Liver (tissue), 9 donors: ENCODE results near the gene MEGF6. TPM values are rescaled to one million over a fixed set of nuclear protein-coding genes. Genes with fewer than 3 reads are reported as not detected.

Experiments used
- DNase-seq: peaks from one replicate; pipeline ENCODE4 v3.0.0-alpha.2; 2017; ENCODE audit warnings: low spot score
- H3K27ac ChIP-seq, 2 donors: one replicate each; pipeline ENCODE4 v1.7.0; 2013; ENCODE audit warnings: inconsistent platforms in 2 of 2, low read length in 2 of 2, control low read depth in 1 of 2, low read depth in 1 of 2, mild to moderate bottlenecking in 1 of 2
- H3K27me3 ChIP-seq, 4 donors: one replicate each; pipeline versions ENCODE4 v1.6.1 to v1.7.0; 2013; ENCODE audit warnings: low read length in 3 of 4, inconsistent platforms in 1 of 4, mild to moderate bottlenecking in 1 of 4, moderate library complexity in 1 of 4; ENCODE audit not compliant: control insufficient read depth in 4 of 4, insufficient read depth in 4 of 4
- H3K36me3 ChIP-seq, 4 donors: one replicate each; pipeline versions ENCODE4 v1.6.1 to v1.7.0; 2013; ENCODE audit warnings: low read length in 3 of 4, mild to moderate bottlenecking in 3 of 4, low read depth in 1 of 4, moderate library complexity in 1 of 4; ENCODE audit not compliant: control insufficient read depth in 4 of 4, insufficient read depth in 3 of 4
- H3K4me1 ChIP-seq, 4 donors: one replicate each; pipeline versions ENCODE4 v1.6.1 to v1.7.0; 2013; ENCODE audit warnings: low read length in 3 of 4, mild to moderate bottlenecking in 3 of 4, moderate library complexity in 1 of 4; ENCODE audit not compliant: control insufficient read depth in 4 of 4, insufficient read depth in 4 of 4
- H3K4me3 ChIP-seq, 3 donors: one replicate each; pipeline versions ENCODE4 v1.6.1 to v1.7.0; 2013; ENCODE audit warnings: low read length in 3 of 3, control low read depth in 1 of 3, low read depth in 1 of 3, mild to moderate bottlenecking in 1 of 3
- H3K9ac ChIP-seq, 2 donors: one replicate each; pipeline ENCODE4 v1.7.0; 2013; ENCODE audit warnings: low read length in 2 of 2, mild to moderate bottlenecking in 2 of 2, moderate library complexity in 2 of 2, control low read depth in 1 of 2, low read depth in 1 of 2
- H3K9me3 ChIP-seq, 4 donors: one replicate each; pipeline versions ENCODE4 v1.6.1 to v1.7.0; 2013; ENCODE audit warnings: low read length in 3 of 4; ENCODE audit not compliant: control insufficient read depth in 4 of 4
- ATF3 ChIP-seq: IDR thresholded peaks from 2 replicates; pipeline ENCODE4 v1.6.1; 2016; ENCODE audit warnings: antibody characterized with exemption
- EGR1 ChIP-seq, 2 donors: IDR thresholded peaks; 2 replicates each; pipeline ENCODE4 v1.6.1; 2016 to 2018; ENCODE audit warnings: antibody characterized with exemption in 2 of 2, low read depth in 2 of 2
- FOXA1 ChIP-seq: IDR thresholded peaks from 2 replicates; pipeline ENCODE4 v1.6.1; 2016; ENCODE audit warnings: antibody characterized with exemption
- FOXA2 ChIP-seq: IDR thresholded peaks from 2 replicates; pipeline ENCODE4 v1.6.1; 2016; ENCODE audit warnings: antibody characterized with exemption
- GABPA ChIP-seq, 2 donors: IDR thresholded peaks in 1 of 2; conservative IDR thresholded peaks in 1 of 2; 2 replicates each; pipeline ENCODE4 v1.6.1; 2016; ENCODE audit warnings: antibody characterized with exemption in 2 of 2, mild to moderate bottlenecking in 1 of 2, moderate library complexity in 1 of 2
- HNF4A ChIP-seq, 2 donors: conservative IDR thresholded peaks; 2 replicates each; pipeline ENCODE4 v1.6.1; 2016; ENCODE audit warnings: antibody characterized with exemption in 2 of 2, mild to moderate bottlenecking in 2 of 2
- HNF4G ChIP-seq: IDR thresholded peaks from 2 replicates; pipeline ENCODE4 v1.6.1; 2016; ENCODE audit warnings: antibody characterized with exemption
- JUND ChIP-seq, 2 donors: IDR thresholded peaks; 2 replicates each; pipeline ENCODE4 v1.6.1; 2016; ENCODE audit warnings: antibody characterized with exemption in 2 of 2
- MAX ChIP-seq: IDR thresholded peaks from 2 replicates; pipeline ENCODE4 v1.6.1; 2016; ENCODE audit warnings: antibody characterized with exemption
- NR2F2 ChIP-seq: IDR thresholded peaks from 2 replicates; pipeline ENCODE4 v1.6.1; 2016; ENCODE audit warnings: antibody characterized with exemption
- RXRA ChIP-seq, 2 donors: IDR thresholded peaks; 2 replicates each; pipeline ENCODE4 v1.6.1; 2017 to 2018; ENCODE audit warnings: antibody characterized with exemption in 2 of 2, mild to moderate bottlenecking in 1 of 2
- SP1 ChIP-seq: IDR thresholded peaks from 2 replicates; pipeline ENCODE4 v1.6.1; 2018; ENCODE audit warnings: antibody characterized with exemption, mild to moderate bottlenecking
- YY1 ChIP-seq: IDR thresholded peaks from 2 replicates; pipeline ENCODE4 v1.6.1; 2016; ENCODE audit warnings: antibody characterized with exemption, mild to moderate bottlenecking
- whole genome bisulfite sequencing: extraction: QIAGEN DNeasy Blood & Tissue Kit; methylation state at CpG from one replicate; pipeline ENCODE4 v1.1.7; 2013; 5-methylcytosine and 5-hydroxymethylcytosine counted together
- polyA plus RNA-seq, 2 donors: library from polyadenylated mRNA; stranded (reverse) in 1 of 2; unstranded in 1 of 2; fragments of 200-250 nt in 1 of 2; fragments of >200 nt in 1 of 2; fragmentation: Nextera tagmentation in 1 of 2; extraction: Ambion mirVana in 1 of 2; gene quantifications; one replicate each; pipeline versions ENCODE4 v1.2.1 to v1.2.3, GENCODE V29; 2013 to 2015
- total RNA-seq, 2 donors: library from RNA; depleted of rRNA; stranded (reverse); fragments of >200 nt; gene quantifications; one replicate each; pipeline ENCODE4 v1.2.3, GENCODE V29; 2014
- TF ChIP-seq, protein P1 (sequence below): IDR thresholded peaks from 2 replicates; pipeline ENCODE4 v1.6.1; 2016; ENCODE audit warnings: antibody characterized with exemption
- TF ChIP-seq, protein P2 (sequence below): IDR thresholded peaks from 2 replicates; pipeline ENCODE4 v1.6.1; 2016; ENCODE audit warnings: antibody characterized with exemption, mild to moderate bottlenecking
- TF ChIP-seq, protein P3 (sequence below): fragments of 150-350 bp; IDR thresholded peaks from 2 replicates; pipeline ENCODE4 v1.5.1; 2017; ENCODE audit warnings: improper control_type of control experiment, low read depth, low read length; ENCODE audit not compliant: missing input control
- donor health status: healthy.
- donor health status: healthy.
- donor health status: healthy.
- donor health status: healthy.
- donor health status: healthy.

The MEGF6 gene
- total and polyA plus RNA-seq, 4 donors: 1.3 to 11.0 (median 4.0) TPM

DNA sequence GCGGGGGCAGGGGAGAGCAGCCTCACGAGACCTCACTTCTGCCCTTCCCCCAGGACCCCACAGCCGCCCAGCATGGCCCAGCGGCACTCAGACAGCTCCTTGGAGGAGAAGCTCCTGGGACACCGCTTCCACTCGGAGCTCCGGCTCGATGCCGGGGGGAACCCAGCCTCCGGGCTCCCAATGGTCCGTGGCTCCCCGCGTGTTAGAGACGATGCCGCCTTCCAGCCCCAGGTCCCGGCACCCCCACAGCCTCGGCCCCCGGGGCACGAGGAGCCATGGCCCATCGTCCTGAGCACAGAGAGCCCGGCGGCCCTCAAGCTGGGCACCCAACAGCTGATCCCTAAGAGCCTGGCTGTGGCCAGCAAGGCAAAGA is 148.3 kb downstream of the MEGF6 start:
- 96% methylated on average over 22 of the region's 22 CpGs for WGBS
- no peaks in the 10 kb centered on the region for H3K36me3 ChIP-seq
- peaks cover 2 to 10% (median 6%) of the 10 kb centered on the region in 4 donors for H3K4me1 ChIP-seq
- TF ChIP-seq FOXA2: no peak
- TF ChIP-seq, protein P1, sequence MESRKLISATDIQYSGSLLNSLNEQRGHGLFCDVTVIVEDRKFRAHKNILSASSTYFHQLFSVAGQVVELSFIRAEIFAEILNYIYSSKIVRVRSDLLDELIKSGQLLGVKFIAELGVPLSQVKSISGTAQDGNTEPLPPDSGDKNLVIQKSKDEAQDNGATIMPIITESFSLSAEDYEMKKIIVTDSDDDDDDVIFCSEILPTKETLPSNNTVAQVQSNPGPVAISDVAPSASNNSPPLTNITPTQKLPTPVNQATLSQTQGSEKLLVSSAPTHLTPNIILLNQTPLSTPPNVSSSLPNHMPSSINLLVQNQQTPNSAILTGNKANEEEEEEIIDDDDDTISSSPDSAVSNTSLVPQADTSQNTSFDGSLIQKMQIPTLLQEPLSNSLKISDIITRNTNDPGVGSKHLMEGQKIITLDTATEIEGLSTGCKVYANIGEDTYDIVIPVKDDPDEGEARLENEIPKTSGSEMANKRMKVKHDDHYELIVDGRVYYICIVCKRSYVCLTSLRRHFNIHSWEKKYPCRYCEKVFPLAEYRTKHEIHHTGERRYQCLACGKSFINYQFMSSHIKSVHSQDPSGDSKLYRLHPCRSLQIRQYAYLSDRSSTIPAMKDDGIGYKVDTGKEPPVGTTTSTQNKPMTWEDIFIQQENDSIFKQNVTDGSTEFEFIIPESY: no peak
- TF ChIP-seq, protein P2, sequence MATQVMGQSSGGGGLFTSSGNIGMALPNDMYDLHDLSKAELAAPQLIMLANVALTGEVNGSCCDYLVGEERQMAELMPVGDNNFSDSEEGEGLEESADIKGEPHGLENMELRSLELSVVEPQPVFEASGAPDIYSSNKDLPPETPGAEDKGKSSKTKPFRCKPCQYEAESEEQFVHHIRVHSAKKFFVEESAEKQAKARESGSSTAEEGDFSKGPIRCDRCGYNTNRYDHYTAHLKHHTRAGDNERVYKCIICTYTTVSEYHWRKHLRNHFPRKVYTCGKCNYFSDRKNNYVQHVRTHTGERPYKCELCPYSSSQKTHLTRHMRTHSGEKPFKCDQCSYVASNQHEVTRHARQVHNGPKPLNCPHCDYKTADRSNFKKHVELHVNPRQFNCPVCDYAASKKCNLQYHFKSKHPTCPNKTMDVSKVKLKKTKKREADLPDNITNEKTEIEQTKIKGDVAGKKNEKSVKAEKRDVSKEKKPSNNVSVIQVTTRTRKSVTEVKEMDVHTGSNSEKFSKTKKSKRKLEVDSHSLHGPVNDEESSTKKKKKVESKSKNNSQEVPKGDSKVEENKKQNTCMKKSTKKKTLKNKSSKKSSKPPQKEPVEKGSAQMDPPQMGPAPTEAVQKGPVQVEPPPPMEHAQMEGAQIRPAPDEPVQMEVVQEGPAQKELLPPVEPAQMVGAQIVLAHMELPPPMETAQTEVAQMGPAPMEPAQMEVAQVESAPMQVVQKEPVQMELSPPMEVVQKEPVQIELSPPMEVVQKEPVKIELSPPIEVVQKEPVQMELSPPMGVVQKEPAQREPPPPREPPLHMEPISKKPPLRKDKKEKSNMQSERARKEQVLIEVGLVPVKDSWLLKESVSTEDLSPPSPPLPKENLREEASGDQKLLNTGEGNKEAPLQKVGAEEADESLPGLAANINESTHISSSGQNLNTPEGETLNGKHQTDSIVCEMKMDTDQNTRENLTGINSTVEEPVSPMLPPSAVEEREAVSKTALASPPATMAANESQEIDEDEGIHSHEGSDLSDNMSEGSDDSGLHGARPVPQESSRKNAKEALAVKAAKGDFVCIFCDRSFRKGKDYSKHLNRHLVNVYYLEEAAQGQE: no peak
- TF ChIP-seq SP1: no peak
- no peak for TF ChIP-seq HNF4G
- no peak for TF ChIP-seq RXRA (IDR thresholded peaks at IDR 0.05)
- TF ChIP-seq ATF3: no peak
- TF ChIP-seq YY1: no peak
- no peak for TF ChIP-seq GABPA (IDR thresholded peaks at IDR 0.05 in 1 of 2, conservative IDR thresholded peaks at IDR 0.05 in 1 of 2)
- no peak for TF ChIP-seq NR2F2
- TF ChIP-seq, protein P3, sequence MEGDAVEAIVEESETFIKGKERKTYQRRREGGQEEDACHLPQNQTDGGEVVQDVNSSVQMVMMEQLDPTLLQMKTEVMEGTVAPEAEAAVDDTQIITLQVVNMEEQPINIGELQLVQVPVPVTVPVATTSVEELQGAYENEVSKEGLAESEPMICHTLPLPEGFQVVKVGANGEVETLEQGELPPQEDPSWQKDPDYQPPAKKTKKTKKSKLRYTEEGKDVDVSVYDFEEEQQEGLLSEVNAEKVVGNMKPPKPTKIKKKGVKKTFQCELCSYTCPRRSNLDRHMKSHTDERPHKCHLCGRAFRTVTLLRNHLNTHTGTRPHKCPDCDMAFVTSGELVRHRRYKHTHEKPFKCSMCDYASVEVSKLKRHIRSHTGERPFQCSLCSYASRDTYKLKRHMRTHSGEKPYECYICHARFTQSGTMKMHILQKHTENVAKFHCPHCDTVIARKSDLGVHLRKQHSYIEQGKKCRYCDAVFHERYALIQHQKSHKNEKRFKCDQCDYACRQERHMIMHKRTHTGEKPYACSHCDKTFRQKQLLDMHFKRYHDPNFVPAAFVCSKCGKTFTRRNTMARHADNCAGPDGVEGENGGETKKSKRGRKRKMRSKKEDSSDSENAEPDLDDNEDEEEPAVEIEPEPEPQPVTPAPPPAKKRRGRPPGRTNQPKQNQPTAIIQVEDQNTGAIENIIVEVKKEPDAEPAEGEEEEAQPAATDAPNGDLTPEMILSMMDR: no peak
- TF ChIP-seq EGR1 (IDR thresholded peaks at IDR 0.05; ENCODE audit: low read depth in 2 of 2): no peak
- no peak for TF ChIP-seq FOXA1
- no peak for TF ChIP-seq MAX
- TF ChIP-seq HNF4A (conservative IDR thresholded peaks at IDR 0.05): no peak
- TF ChIP-seq JUND (IDR thresholded peaks at IDR 0.05): no peak
- no peak overlapping the region for H3K4me3 ChIP-seq
- H3K27ac ChIP-seq: no peak overlapping the region
- H3K27me3 ChIP-seq: no peaks in the 10 kb centered on the region
- H3K9me3 ChIP-seq: no peaks in the 10 kb centered on the region
- H3K9ac ChIP-seq: no peak overlapping the region
- DNase-seq: no peak
